ENCODE measurements around the gene CIBAR2.

The CIBAR2 gene

GRCh38 chr16:85078226-85078625 is 34.0 kb downstream of the CIBAR2 start:
- TF ChIP-seq CTCF (IDR thresholded peaks at IDR 0.05; ENCODE audit: insufficient read depth, low read depth, low read length, missing control alignments): no peak
- DNase-seq (ENCODE audit: low read depth): no peak

GRCh38 chr16:85077576-85078125 is 34.6 kb downstream of the CIBAR2 start:
- DNase-seq (ENCODE audit: low read depth): no peak
- TF ChIP-seq CTCF (IDR thresholded peaks at IDR 0.05; ENCODE audit: insufficient read depth, low read depth, low read length, missing control alignments): no peak
- no peak overlapping the region for H3K4me3 ChIP-seq (ENCODE audit: low read depth, low read length)

More at GRCh38 chr16:85078226-85078625, 34.0 kb downstream of the CIBAR2 start:
- no peak overlapping the region for H3K4me3 ChIP-seq (ENCODE audit: low read depth, low read length)

GRCh38 chr16:85077039-85077438 is 35.2 kb downstream of the CIBAR2 start:
- no peak for DNase-seq (ENCODE audit: low read depth)
- no peak overlapping the region for H3K4me3 ChIP-seq (ENCODE audit: low read depth, low read length)
- no peak for TF ChIP-seq CTCF (IDR thresholded peaks at IDR 0.05; ENCODE audit: insufficient read depth, low read depth, low read length, missing control alignments)

GRCh38 chr16:85075236-85075924 is 36.9 kb downstream of the CIBAR2 start:
- TF ChIP-seq CTCF (IDR thresholded peaks at IDR 0.05; ENCODE audit: insufficient read depth, low read depth, low read length, missing control alignments): no peak
- H3K4me3 ChIP-seq (ENCODE audit: low read depth, low read length): no peak overlapping the region
- DNase-seq (ENCODE audit: low read depth): no peak

GRCh38 chr16:85074225-85074914 is 37.9 kb downstream of the CIBAR2 start:
- no peak for DNase-seq (ENCODE audit: low read depth)
- no peak for TF ChIP-seq CTCF (IDR thresholded peaks at IDR 0.05; ENCODE audit: insufficient read depth, low read depth, low read length, missing control alignments)
- H3K4me3 ChIP-seq (ENCODE audit: low read depth, low read length): no peak overlapping the region

GRCh38 chr16:85072947-85073346 is 39.3 kb downstream of the CIBAR2 start:
- H3K4me3 ChIP-seq (ENCODE audit: low read depth, low read length): no peak overlapping the region
- no peak for TF ChIP-seq CTCF (IDR thresholded peaks at IDR 0.05; ENCODE audit: insufficient read depth, low read depth, low read length, missing control alignments)
- DNase-seq (ENCODE audit: low read depth): no peak

Data from GM12865 (cell line).